Heart left ventricle (tissue), 11 donors: ENCODE data around the gene FAM43A. TPM values are rescaled to one million over a fixed set of nuclear protein-coding genes. Genes with fewer than 3 reads are reported as not detected.

Experiments used
- polyA plus RNA-seq, 2 donors: library from polyadenylated mRNA; stranded (reverse); fragments of 200-250 nt; gene quantifications; one replicate each; pipeline ENCODE4 v1.2.3, GENCODE V29; 2013
- total RNA-seq, 9 donors: library from RNA; depleted of rRNA in 2 of 9; stranded (reverse); fragments of >200 nt in 2 of 9; fragmentation: NEBNext Ultra II Directional in 3 of 9; extraction: Animal tissue kit (Norgen Biotek cat#: 25700) in 3 of 9; gene quantifications; one replicate each; pipeline versions ENCODE4 v1.1.0 to v1.2.4, GENCODE V29; 2016 to 2023
- donor health status: ischemic (EF 13 %, LVEDD 7.1; RV severe dilation, severe dysfunction).
- donor health status: healthy with polysubstance abuse.
- donor health status: DM: no; HTN: yes; CAD: no.
- donor health status: DM: no; HTN: no; CAD: no.
- donor health status: ischemic (EF 25% LVEDD 5.7; RV mildly dilated, moderate dysfunction).
- donor health status: healthy.
- donor health status: DM: yes; HTN: yes; CAD: no.
- donor health status: PGD.
- donor health status: nonischemic (EF 23%, LVEDD 6.1; RV moderate dilation, normal function).

The FAM43A gene
- total and polyA plus RNA-seq, 11 donors, result 7.5 to 34.8 (median 15.5) TPM

Other genes starting within 250 kb of the FAM43A start
- gene ATP13A3, start 198.9 kb upstream of the FAM43A start, total RNA-seq, result 100 to 1,000 TPM in 5 of 9 donors, 10 to 100 TPM in 4; 37.8 to 237 (median 105) TPM
- gene ATP13A3, start 198.9 kb upstream of the FAM43A start, polyA plus RNA-seq, result 100 to 1,000 TPM in 1 of 2 donors, 10 to 100 TPM in 1; 26.6 to 117 TPM
- gene TMEM44, start 52.5 kb upstream of the FAM43A start, total RNA-seq, result 1 to 10 TPM; 3.8 to 8.5 (median 4.7) TPM
- 1 to 10 TPM; 6.5 to 7.5 TPM for gene TMEM44, start 52.5 kb upstream of the FAM43A start, polyA plus RNA-seq
- gene LSG1, start 13.7 kb upstream of the FAM43A start, total RNA-seq, result 10 to 100 TPM; 13.7 to 22.2 (median 18.9) TPM
- 10 to 100 TPM in 1 of 2 donors, 1 to 10 TPM in 1; 9.6 to 26.9 TPM for gene LSG1, start 13.7 kb upstream of the FAM43A start, polyA plus RNA-seq